ENCODE measurements around the gene CRISPLD2. TPM values are rescaled to one million over a fixed set of nuclear protein-coding genes. Genes with fewer than 3 reads are reported as not detected.
"Not testable (repeated sequence)": the region's sequence is repeated elsewhere in the genome, so short reads cannot be mapped to it uniquely, and the experiment has no call there.

CRISPLD2 gene
- total RNA-seq, 1 experiment from 2014 or later = 6.5 TPM

DNA sequence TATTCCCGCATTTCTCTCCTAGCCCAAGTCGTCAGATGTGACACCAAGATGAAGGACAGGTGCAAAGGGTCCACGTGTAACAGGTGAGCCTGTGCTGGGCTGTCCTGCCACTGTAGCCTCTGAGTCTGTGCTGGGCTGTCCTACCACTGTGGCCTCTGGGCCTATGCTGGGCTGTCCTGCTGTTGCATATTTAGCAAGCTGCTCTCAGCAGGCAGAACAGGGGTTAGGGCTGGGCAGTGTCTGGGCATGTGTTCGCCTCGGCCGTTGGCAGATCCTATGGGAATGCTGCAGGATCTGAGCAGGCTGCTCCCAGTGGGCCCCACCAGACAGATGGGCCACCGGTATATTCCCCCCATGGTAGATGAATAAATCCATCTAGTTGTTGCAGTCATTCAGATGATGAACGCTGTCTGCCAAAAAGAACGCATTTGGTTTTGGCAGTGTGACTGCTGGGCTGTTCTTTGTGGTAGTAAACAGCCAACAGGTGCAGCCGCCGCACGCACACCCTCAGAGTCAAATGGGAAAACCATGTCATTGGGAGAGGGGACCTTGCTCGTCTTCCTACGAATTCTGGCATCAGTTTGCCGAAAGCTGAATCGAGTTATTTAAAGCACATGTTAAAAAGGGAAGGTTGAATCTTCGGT, 49.2 kb downstream of the CRISPLD2 start:
- TF ChIP-seq, protein P1, sequence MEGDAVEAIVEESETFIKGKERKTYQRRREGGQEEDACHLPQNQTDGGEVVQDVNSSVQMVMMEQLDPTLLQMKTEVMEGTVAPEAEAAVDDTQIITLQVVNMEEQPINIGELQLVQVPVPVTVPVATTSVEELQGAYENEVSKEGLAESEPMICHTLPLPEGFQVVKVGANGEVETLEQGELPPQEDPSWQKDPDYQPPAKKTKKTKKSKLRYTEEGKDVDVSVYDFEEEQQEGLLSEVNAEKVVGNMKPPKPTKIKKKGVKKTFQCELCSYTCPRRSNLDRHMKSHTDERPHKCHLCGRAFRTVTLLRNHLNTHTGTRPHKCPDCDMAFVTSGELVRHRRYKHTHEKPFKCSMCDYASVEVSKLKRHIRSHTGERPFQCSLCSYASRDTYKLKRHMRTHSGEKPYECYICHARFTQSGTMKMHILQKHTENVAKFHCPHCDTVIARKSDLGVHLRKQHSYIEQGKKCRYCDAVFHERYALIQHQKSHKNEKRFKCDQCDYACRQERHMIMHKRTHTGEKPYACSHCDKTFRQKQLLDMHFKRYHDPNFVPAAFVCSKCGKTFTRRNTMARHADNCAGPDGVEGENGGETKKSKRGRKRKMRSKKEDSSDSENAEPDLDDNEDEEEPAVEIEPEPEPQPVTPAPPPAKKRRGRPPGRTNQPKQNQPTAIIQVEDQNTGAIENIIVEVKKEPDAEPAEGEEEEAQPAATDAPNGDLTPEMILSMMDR (IDR thresholded peaks at IDR 0.05; ENCODE audit: unreplicated experiment) = no peak
- intact Hi-C loops (cut with micrococcal nuclease; ENCODE audit: unreplicated experiment) = no loop called here
- Mint-ChIP-seq H3K9me3 (ENCODE audit: low read depth, unreplicated experiment) (no peaks in the 10 kb centered on the region), H3K4me3 (ENCODE audit: low read depth, unreplicated experiment) (no peak overlapping the region), H3K36me3 (ENCODE audit: insufficient read depth, unreplicated experiment) (no peaks in the 10 kb centered on the region), H3K4me1 (ENCODE audit: low read depth, unreplicated experiment) (no peaks in the 10 kb centered on the region), H3K27ac (ENCODE audit: unreplicated experiment) (no peak overlapping the region), H3K27me3 (ENCODE audit: unreplicated experiment) (no peaks in the 10 kb centered on the region)
- CTCF ChIA-PET = no interaction called here
- no TSS peak for BruUV-seq (replicated peaks)
- DNase-seq = no peak

DNA sequence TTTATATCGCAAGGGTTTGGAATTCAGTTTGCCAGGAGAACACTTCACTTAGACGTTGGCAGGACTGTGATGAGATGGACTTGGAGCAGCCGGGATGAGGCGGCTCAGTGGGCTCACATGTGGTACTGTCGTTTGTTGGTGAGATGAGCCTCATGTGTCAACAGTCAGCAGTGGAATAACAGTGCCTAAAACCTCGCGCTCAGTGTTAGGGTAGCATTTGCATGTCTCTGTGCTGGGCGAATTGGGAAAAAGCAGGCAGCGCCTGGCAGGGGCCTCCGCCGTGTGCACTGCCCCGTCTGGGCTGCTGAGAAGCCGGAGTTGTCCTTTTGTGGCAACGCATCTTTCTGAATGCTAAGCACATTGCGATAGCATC, 49.7 kb downstream of the CRISPLD2 start:
- TF ChIP-seq, protein P1 (IDR thresholded peaks at IDR 0.05; ENCODE audit: unreplicated experiment) = no peak
- no TSS peak for BruUV-seq (replicated peaks)
- no peaks in the 10 kb centered on the region for H3K27me3 Mint-ChIP-seq (ENCODE audit: unreplicated experiment)
- no peak overlapping the region for H3K4me3 Mint-ChIP-seq (ENCODE audit: low read depth, unreplicated experiment)
- DNase-seq = no peak
- no peaks in the 10 kb centered on the region for H3K9me3 Mint-ChIP-seq (ENCODE audit: low read depth, unreplicated experiment)
- CTCF ChIA-PET = no interaction called here
- H3K36me3 Mint-ChIP-seq (ENCODE audit: insufficient read depth, unreplicated experiment) = no peaks in the 10 kb centered on the region
- intact Hi-C loops (cut with micrococcal nuclease; ENCODE audit: unreplicated experiment) = no loop called here
- no peak overlapping the region for H3K27ac Mint-ChIP-seq (ENCODE audit: unreplicated experiment)
- no peaks in the 10 kb centered on the region for H3K4me1 Mint-ChIP-seq (ENCODE audit: low read depth, unreplicated experiment)

DNA sequence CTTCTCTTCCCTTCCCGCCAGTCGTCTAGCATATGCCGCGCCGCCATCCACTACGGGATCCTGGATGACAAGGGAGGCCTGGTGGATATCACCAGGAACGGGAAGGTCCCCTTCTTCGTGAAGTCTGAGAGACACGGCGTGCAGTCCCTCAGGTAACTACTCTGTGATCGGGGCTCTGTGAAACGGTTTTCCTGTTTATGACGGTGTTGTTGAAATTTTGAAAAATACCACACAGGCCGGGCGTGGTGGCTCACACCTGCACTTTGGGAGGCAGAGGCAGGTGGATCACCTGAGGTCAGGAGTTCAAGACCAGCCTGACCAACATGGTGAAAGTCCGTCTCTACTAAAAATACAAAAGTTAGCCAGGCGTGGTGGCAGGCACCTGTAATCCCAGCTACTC, 53.2 kb downstream of the CRISPLD2 start:
- CTCF ChIA-PET = interaction anchor here (1.5 kb wide), 1 partner anchor 87 kb away, joined by 4 read pairs; no protein-coding TSS in a partner anchor
- H3K27ac Mint-ChIP-seq (ENCODE audit: unreplicated experiment); DNase-seq; intact Hi-C loops (cut with micrococcal nuclease; ENCODE audit: unreplicated experiment); H3K36me3 Mint-ChIP-seq (ENCODE audit: insufficient read depth, unreplicated experiment); H3K27me3 Mint-ChIP-seq (ENCODE audit: unreplicated experiment); H3K9me3 Mint-ChIP-seq (ENCODE audit: low read depth, unreplicated experiment); BruUV-seq (replicated peaks); H3K4me1 Mint-ChIP-seq (ENCODE audit: low read depth, unreplicated experiment); H3K4me3 Mint-ChIP-seq (ENCODE audit: low read depth, unreplicated experiment): not testable (repeated sequence)

DNA sequence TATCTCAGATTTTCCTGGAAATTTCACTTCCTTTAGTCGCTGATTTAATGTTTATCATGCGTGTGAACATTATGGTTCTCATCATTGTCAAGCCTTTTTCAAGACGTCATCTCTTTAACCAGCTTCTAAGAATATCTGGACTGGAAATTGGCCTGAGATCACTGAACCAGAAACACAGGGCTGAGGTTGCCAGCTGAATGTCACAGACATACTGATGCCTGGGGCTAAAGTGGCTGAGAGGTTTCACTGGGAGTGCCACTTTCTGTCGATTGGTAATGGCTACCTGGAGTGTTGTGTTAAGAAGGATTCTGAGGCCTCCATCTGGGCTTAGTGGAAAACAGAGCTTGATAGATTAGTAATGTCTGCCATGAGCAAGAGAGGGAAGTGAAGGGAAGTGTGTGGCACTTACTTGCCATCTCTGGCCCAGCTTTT, 54.2 kb downstream of the CRISPLD2 start:
- CTCF ChIA-PET = interaction anchor here (0.7 to 1.5 kb wide), 3 partner anchors 18 to 194 kb away, joined by 3 to 6 read pairs (median 4); no protein-coding TSS in a partner anchor
- Mint-ChIP-seq H3K9me3 (ENCODE audit: low read depth, unreplicated experiment) (no peaks in the 10 kb centered on the region), H3K27ac (ENCODE audit: unreplicated experiment) (no peak overlapping the region), H3K36me3 (ENCODE audit: insufficient read depth, unreplicated experiment) (no peaks in the 10 kb centered on the region), H3K4me1 (ENCODE audit: low read depth, unreplicated experiment) (no peaks in the 10 kb centered on the region), H3K27me3 (ENCODE audit: unreplicated experiment) (no peaks in the 10 kb centered on the region), H3K4me3 (ENCODE audit: low read depth, unreplicated experiment) (no peak overlapping the region)
- TF ChIP-seq, protein P1 (IDR thresholded peaks at IDR 0.05; ENCODE audit: unreplicated experiment) = no peak
- no peak for DNase-seq
- BruUV-seq (replicated peaks) = no TSS peak
- intact Hi-C loops (cut with micrococcal nuclease; ENCODE audit: unreplicated experiment) = no loop called here

DNA sequence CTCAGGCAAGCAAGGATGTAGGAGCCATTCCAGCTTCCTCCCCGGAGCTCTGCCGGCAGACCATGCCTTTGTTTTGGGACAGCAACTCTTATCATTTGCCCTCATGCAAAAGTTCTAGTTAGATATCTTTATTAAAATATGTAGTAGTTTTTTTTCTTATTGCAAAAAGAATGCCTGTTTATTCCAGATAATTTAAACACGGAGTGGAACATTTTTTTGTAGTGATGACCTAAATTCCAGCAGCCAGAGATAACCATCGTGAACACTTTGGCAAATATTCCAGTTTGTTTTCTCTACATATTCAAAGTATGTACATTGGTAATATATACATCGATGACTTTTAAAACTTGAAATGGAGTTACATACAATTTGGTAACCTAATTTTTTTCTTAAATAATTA, 54.8 kb downstream of the CRISPLD2 start:
- CTCF ChIA-PET = interaction anchor here (0.6 to 2.0 kb wide), 2 partner anchors 11 to 22 kb away, joined by 4 to 7 read pairs; no protein-coding TSS in a partner anchor
- H3K4me3 Mint-ChIP-seq (ENCODE audit: low read depth, unreplicated experiment) = no peak overlapping the region
- BruUV-seq (replicated peaks) = no TSS peak
- DNase-seq = no peak
- no peaks in the 10 kb centered on the region for H3K27me3 Mint-ChIP-seq (ENCODE audit: unreplicated experiment)
- TF ChIP-seq, protein P1 (IDR thresholded peaks at IDR 0.05; ENCODE audit: unreplicated experiment) = no peak
- H3K9me3 Mint-ChIP-seq (ENCODE audit: low read depth, unreplicated experiment) = peaks cover under 1% of the 10 kb centered on the region
- peaks cover 4% of the 10 kb centered on the region for H3K4me1 Mint-ChIP-seq (ENCODE audit: low read depth, unreplicated experiment)
- H3K27ac Mint-ChIP-seq (ENCODE audit: unreplicated experiment) = no peak overlapping the region
- intact Hi-C loops (cut with micrococcal nuclease; ENCODE audit: unreplicated experiment) = no loop called here
- H3K36me3 Mint-ChIP-seq (ENCODE audit: insufficient read depth, unreplicated experiment) = peaks cover 2% of the 10 kb centered on the region

Data from Calu3 (cell line).